ENCODE results near the gene MGST2. TPM values are rescaled to one million over a fixed set of nuclear protein-coding genes. Genes with fewer than 3 reads are reported as not detected.
"Not testable (repeated sequence)": the region's sequence is repeated elsewhere in the genome, so short reads cannot be mapped to it uniquely, and the experiment has no call there.

MGST2 gene
- total RNA-seq, 2 donors from 2014 or later, result 8.2 to 17.6 TPM

DNA sequence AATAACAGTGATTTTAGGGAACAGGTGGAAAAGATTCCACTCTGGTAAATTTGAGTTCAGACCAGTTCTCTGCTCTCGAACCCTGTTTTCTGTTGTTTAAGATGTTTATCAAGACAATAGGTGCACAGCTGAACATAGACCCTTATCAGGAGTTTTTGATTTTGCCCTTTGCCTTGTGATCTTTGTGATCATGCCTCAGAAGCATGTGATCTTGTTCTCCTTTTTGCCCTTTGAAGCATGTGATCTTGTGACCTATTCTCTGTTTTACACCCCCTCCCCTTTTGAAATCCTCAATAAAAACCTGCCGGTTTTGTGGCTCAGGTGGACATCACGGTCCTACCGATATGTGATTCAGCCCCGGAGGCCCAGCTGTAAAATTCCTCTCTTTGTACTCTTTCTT is 32.9 kb upstream of the MGST2 start:
- ATAC-seq (replicated peaks in 1 of 2); H3K27ac Mint-ChIP-seq; H3K4me3 Mint-ChIP-seq; H3K4me1 Mint-ChIP-seq (ENCODE audit: low read depth); DNase-seq; H3K9me3 Mint-ChIP-seq; H3K36me3 Mint-ChIP-seq (ENCODE audit: insufficient read depth in 2 of 2): not testable (repeated sequence)
- H3K27me3 Mint-ChIP-seq (ENCODE audit: low read depth), result peaks cover 41% of the 10 kb centered on the region

DNA sequence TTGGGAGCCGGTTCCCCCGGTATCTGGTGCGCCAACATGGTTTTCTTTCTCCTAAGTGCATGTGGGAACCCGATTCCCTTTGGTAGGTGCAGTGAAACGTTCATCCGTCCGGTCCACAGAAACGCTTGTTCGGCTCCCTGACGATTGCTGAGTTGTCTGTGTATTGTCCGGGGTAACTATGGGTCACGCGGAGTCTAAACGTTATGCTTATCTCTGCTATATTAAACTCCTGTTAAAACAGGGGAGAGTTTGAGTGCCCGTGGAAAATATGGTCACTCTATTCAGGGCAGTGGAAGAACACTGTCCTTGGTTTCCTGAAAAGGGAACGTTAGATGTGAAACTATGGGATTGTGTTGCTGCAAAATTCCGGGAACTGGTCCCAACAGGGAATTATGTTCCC is 32.4 kb upstream of the MGST2 start:
- Mint-ChIP-seq H3K9me3 (peaks cover 2% of the 10 kb centered on the region in 2 donors), H3K27me3 (ENCODE audit: low read depth) (peaks cover 41% of the 10 kb centered on the region), H3K27ac (no peak overlapping the region), H3K4me3 (no peak overlapping the region), H3K4me1 (ENCODE audit: low read depth) (no peaks in the 10 kb centered on the region), H3K36me3 (ENCODE audit: insufficient read depth in 2 of 2) (peaks cover 0 to 2% of the 10 kb centered on the region in 2 donors)
- DNase-seq, result no peak
- ATAC-seq (replicated peaks in 1 of 2), result no peak

DNA sequence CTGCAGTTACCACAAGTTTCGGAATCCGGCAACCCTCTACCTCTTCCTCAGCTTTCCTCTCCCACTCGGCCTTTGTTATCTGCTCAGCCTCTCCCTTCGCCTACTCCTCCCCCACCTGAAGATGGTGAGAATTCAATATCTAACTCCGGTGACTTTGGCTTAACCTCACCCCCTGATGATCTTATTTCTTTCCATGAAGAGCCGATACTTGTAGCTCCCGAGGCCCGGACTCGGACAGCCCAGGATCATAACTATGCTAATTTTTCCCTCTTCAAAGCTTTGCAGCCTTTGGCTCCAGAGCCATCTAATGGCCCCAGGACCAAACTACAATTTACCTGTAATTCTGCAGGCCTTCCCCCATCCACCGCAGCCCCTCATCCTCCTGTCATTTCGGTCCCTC is 32.0 kb upstream of the MGST2 start:
- no peak for DNase-seq
- ATAC-seq (replicated peaks in 1 of 2), result no peak
- Mint-ChIP-seq H3K36me3 (ENCODE audit: insufficient read depth in 2 of 2) (peaks cover 0 to 2% of the 10 kb centered on the region in 2 donors), H3K9me3 (peaks cover 3 to 4% of the 10 kb centered on the region in 2 donors), H3K27ac (no peak overlapping the region), H3K4me1 (ENCODE audit: low read depth) (no peaks in the 10 kb centered on the region), H3K27me3 (ENCODE audit: low read depth) (peaks cover 41% of the 10 kb centered on the region), H3K4me3 (no peak overlapping the region)

DNA sequence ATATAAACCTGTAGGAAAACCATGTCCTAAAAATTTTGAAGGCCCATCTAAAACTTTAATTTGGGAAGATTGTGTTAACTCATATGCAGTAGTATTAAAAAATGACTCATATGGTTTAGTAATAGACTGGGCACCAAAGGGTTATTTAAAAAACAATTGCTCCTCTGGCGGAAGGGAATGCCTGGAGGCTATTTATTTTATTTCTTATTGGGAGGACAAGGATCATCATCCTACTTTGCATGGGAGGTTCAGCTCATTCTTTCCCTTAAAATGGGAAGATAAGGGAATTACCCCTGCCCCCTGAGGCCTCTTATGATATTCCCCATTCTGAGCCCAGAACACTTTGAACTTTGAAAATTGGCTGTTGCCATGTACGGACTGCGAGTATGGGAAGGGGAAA is 29.7 kb upstream of the MGST2 start:
- peaks cover 40% of the 10 kb centered on the region for H3K27me3 Mint-ChIP-seq (ENCODE audit: low read depth)
- peaks cover 5 to 6% of the 10 kb centered on the region in 2 donors for H3K9me3 Mint-ChIP-seq
- DNase-seq (no peak), ATAC-seq (replicated peaks in 1 of 2) (no peak)
- no peaks in the 10 kb centered on the region for H3K4me1 Mint-ChIP-seq (ENCODE audit: low read depth)
- H3K36me3 Mint-ChIP-seq (ENCODE audit: insufficient read depth in 2 of 2), result peaks cover 0 to 2% of the 10 kb centered on the region in 2 donors
- H3K4me3 Mint-ChIP-seq, result no peak overlapping the region
- H3K27ac Mint-ChIP-seq, result no peak overlapping the region

DNA sequence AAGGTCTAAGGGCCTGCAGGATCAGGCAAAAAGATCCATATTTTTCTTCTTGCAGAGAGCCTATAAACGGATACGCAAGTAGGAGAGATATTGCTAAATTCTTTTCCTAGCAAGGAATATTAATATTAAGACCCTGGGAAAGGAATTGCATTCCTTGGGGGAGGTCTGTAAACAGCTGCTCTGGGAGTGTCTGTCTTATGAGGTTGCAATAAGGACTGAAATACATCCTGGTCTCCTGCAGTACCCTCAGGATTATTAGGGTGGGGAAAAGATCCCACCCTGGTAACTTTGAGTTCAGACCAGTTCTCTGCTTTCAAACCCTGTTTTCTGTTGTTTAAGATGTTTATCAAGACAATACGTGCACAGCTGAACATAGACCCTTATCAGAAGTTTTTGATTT is 27.3 kb upstream of the MGST2 start:
- not testable (repeated sequence) for H3K36me3 Mint-ChIP-seq (ENCODE audit: insufficient read depth in 2 of 2); H3K4me1 Mint-ChIP-seq (ENCODE audit: low read depth); DNase-seq; H3K4me3 Mint-ChIP-seq; H3K27ac Mint-ChIP-seq; H3K9me3 Mint-ChIP-seq; ATAC-seq (replicated peaks in 1 of 2)
- peaks cover 20% of the 10 kb centered on the region for H3K27me3 Mint-ChIP-seq (ENCODE audit: low read depth)

DNA sequence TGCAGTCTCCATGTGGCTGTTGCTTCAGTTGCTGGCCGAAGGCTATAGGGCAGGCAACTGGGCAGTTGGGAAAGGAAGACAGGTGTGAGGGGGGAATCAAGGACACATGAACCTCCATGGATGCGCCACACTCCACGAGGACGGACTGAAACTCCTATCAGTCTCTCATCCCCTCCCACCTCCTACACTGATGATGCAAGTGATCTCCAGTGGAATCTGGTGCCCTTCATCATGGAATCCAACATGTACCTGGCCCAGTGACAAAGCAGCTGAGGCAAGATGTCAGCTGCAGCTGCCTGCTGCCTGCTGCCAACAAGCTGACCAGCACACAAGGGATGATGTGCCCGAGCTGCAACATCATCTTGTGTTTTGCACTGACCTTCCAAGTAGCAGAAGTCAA is 26.0 kb upstream of the MGST2 start:
- no peak for ATAC-seq (replicated peaks in 1 of 2)
- Mint-ChIP-seq H3K27ac (no peak overlapping the region), H3K4me3 (no peak overlapping the region), H3K27me3 (ENCODE audit: low read depth) (peaks cover 13% of the 10 kb centered on the region), H3K36me3 (ENCODE audit: insufficient read depth in 2 of 2) (peaks cover 0 to 2% of the 10 kb centered on the region in 2 donors), H3K9me3 (peaks cover 5 to 6% of the 10 kb centered on the region in 2 donors), H3K4me1 (ENCODE audit: low read depth) (no peaks in the 10 kb centered on the region)
- DNase-seq, result no peak

DNA sequence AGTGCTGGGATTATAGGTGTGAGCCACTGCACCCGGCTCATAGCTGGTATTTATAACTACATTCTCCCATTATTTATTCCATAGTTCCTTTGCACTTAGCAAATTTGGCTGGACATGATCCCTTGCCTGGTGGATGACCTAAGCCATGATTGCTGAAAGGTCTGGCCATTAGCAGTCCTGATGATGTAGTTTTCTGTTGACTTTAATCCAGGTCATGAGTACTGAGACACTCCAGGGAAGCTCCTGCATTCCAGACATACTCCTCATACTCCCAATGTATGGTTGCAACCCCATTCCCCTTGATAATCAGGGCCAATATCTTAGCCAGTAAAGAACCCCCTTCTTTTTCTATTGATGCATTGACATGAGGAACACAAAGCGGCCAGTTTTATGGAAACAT is 24.4 kb upstream of the MGST2 start:
- ATAC-seq (replicated peaks in 1 of 2) (no peak), DNase-seq (no peak)
- Mint-ChIP-seq H3K27ac (no peak overlapping the region), H3K9me3 (peaks cover 5 to 6% of the 10 kb centered on the region in 2 donors), H3K36me3 (ENCODE audit: insufficient read depth in 2 of 2) (peaks cover 0 to 2% of the 10 kb centered on the region in 2 donors), H3K4me1 (ENCODE audit: low read depth) (no peaks in the 10 kb centered on the region), H3K4me3 (no peak overlapping the region), H3K27me3 (ENCODE audit: low read depth) (peaks cover 6% of the 10 kb centered on the region)

DNA sequence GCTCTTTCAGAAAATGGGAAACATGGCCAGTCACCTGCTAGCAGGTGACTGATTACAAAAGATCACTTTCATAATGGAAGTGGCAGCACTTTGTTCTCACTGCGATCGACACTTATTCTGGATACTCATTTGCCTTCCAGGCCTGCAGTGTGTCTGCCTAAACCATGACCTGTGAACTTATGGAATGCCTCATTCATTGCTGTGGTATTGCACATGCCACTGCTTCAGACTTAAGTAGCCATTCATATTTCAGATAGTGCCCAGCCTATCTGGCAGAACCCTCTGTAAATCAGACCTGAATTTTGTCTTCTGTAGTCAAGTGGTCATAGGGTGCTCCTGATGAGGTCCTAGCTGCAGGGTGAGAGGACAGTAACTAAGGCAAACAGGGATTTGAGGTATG is 23.3 kb upstream of the MGST2 start:
- H3K4me1 Mint-ChIP-seq (ENCODE audit: low read depth), result no peaks in the 10 kb centered on the region
- peaks cover 5 to 6% of the 10 kb centered on the region in 2 donors for H3K9me3 Mint-ChIP-seq
- peaks cover 0 to 2% of the 10 kb centered on the region in 2 donors for H3K36me3 Mint-ChIP-seq (ENCODE audit: insufficient read depth in 2 of 2)
- H3K4me3 Mint-ChIP-seq, result no peak overlapping the region
- DNase-seq (no peak), ATAC-seq (replicated peaks in 1 of 2) (no peak)
- peaks cover 6% of the 10 kb centered on the region for H3K27me3 Mint-ChIP-seq (ENCODE audit: low read depth)
- H3K27ac Mint-ChIP-seq, result no peak overlapping the region

DNA sequence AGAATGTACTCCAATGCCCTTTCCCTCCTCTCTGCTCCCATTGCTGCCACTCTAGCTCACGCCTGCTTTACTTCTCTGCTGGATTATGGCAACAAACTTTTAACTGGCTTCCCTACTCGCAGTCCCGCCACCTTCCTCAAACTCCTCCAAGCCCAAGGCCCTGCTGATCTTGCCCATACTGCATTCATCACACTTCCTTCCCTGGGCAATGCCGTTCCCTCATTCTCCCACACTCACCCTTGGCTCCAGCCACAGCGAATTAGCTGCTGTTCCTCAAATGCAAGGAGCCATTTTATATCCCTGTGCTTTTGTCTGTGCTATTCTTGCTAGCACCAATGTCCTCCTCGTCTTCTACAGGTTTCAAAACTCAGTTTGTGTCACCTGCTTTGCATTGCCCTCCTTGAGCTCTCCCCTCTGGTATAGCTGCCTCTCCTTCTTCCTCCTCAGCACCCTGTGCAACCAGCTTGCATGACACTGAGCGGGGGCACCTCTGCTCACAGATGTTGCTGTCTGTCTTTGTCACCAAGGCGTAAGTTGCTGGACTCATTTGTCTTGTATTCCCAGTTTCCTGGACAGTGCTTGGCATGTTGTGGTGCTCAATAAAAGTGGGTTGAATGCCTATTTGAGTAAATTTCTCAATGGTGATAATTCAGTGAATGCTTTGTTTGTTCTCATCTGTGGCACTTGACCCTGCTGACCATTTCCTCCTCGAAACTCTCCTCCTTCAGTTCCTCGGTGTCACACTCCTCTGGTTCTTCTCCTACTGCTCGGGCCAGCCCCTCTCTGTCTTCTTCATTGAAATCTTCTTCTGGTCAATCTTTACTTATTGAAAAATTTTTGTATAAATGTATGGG is 22.4 kb upstream of the MGST2 start:
- DNase-seq (no peak), ATAC-seq (replicated peaks in 1 of 2) (no peak)
- Mint-ChIP-seq H3K27me3 (ENCODE audit: low read depth) (peaks cover 6% of the 10 kb centered on the region), H3K36me3 (ENCODE audit: insufficient read depth in 2 of 2) (no peaks in the 10 kb centered on the region), H3K27ac (no peak overlapping the region), H3K4me1 (ENCODE audit: low read depth) (no peaks in the 10 kb centered on the region), H3K9me3 (peaks cover 3 to 4% of the 10 kb centered on the region in 2 donors), H3K4me3 (no peak overlapping the region)

DNA sequence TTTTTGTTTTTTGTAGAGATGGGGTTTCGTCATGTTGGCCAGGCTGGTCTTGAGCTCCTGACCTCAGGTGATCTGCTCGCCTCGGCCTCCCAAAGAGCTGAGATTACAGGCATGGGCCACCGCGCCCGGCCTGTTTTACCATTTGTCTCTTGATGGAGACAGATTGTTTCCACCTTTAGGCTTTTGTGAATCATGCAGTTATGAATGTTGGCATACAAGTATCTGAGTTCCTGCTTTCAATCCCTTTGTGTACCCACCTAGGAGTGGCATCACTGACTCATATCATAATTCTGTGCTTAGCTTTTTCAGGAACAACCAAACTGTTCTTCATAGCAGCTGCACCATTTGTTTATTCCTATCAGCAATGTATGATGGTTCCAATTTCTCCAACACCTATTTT is 20.2 kb upstream of the MGST2 start:
- no peaks in the 10 kb centered on the region for H3K27me3 Mint-ChIP-seq (ENCODE audit: low read depth)
- H3K27ac Mint-ChIP-seq, result no peak overlapping the region
- ATAC-seq (replicated peaks in 1 of 2) (no peak), DNase-seq (no peak)
- H3K4me3 Mint-ChIP-seq, result no peak overlapping the region
- H3K36me3 Mint-ChIP-seq (ENCODE audit: insufficient read depth in 2 of 2), result no peaks in the 10 kb centered on the region
- H3K9me3 Mint-ChIP-seq, result no peaks in the 10 kb centered on the region
- no peaks in the 10 kb centered on the region for H3K4me1 Mint-ChIP-seq (ENCODE audit: low read depth)

DNA sequence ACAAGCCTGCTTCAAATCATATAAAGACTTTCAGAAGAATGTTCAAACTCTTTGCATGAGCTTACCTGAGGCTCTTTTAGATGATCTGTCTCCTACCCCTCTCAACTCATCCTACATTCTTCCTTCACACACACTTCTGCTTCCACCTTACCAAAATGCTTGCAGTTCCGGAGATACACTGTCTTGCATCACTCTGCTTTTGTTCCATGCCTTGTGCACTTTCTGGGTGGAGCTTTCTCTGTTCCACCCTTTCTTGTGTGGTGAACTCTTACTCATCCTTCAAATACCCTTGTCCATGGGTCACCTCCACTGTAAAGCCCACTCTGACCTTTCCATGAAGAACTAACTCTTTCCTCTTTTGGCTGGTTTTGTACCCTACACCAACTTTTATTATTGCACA is 18.4 kb upstream of the MGST2 start:
- no peak overlapping the region for H3K4me3 Mint-ChIP-seq
- no peak for DNase-seq

DNA sequence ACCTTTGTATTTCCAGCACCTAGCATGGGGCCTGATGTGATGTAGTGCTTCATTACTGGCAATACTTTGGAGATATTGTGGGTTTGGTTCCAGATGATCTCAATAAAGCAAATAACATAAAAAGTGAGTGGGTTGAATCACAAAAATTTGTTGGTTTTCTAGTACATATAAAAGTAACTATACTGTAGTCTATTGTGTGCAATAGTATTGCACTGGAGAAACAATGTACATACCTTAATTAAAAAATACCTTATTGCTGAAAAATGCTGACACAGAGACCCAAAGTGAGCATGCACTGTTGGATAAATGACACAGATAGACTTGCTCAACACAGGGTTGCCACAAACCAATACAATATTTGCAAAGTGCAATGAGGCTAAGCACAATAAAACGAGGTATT is 17.7 kb upstream of the MGST2 start:
- Mint-ChIP-seq H3K9me3 (no peaks in the 10 kb centered on the region), H3K4me3 (no peak overlapping the region), H3K27me3 (ENCODE audit: low read depth) (no peaks in the 10 kb centered on the region), H3K36me3 (ENCODE audit: insufficient read depth in 2 of 2) (no peaks in the 10 kb centered on the region), H3K4me1 (ENCODE audit: low read depth) (peaks cover 11% of the 10 kb centered on the region), H3K27ac (no peak overlapping the region)
- DNase-seq (no peak), ATAC-seq (replicated peaks in 1 of 2) (no peak)

More for the DNA sequence above, 18.4 kb upstream of the MGST2 start:
- H3K27me3 Mint-ChIP-seq (ENCODE audit: low read depth), result no peaks in the 10 kb centered on the region
- no peak overlapping the region for H3K27ac Mint-ChIP-seq
- H3K36me3 Mint-ChIP-seq (ENCODE audit: insufficient read depth in 2 of 2), result no peaks in the 10 kb centered on the region
- H3K9me3 Mint-ChIP-seq, result no peaks in the 10 kb centered on the region
- no peak for ATAC-seq (replicated peaks in 1 of 2)
- H3K4me1 Mint-ChIP-seq (ENCODE audit: low read depth), result peaks cover 11% of the 10 kb centered on the region

DNA sequence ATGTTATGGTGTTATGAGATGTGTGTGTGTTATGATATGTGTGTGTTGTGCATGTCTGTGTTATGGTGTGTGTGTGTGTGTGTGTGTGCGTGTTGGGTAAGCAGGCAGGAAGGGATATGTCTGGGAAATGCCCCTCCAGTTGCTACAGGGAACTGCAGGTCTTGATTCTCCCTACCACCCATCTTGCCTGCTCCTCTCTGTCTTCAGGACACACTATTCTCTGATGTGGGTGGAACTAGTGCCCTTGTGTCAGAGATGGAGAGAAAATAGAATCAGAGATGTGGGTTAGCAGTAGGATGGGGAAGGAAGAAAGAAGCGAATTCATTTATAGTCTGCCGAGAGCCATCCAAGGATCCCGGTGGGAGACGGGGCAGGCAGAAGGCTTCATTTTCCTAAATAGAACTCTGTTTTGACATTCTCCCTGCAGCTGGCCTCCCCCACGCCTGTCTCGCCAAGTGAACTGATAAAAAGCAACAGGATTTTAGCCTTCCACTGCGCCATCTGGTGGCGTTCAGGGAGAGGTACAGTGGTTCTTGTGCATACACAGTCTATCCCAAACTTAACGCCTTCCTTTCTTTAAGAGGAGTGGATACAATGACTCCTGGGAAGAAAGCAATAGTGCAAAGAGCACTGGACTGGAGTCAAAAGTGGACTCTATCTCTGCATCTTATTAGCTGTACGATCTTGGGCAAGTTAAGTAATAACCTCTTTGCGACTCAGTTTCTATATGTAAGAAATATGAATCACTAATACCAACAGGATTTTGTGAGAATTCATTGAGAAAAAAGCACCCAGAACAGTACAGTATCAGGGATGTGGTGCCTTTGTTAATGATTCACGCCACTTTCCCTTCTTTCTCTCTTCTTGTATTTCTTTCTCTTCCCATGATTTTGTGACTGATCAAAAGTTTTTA is 14.1 kb upstream of the MGST2 start:
- Mint-ChIP-seq H3K4me1 (ENCODE audit: low read depth) (peaks cover 16% of the 10 kb centered on the region), H3K36me3 (ENCODE audit: insufficient read depth in 2 of 2) (no peaks in the 10 kb centered on the region), H3K9me3 (no peaks in the 10 kb centered on the region), H3K4me3 (no peak overlapping the region), H3K27me3 (ENCODE audit: low read depth) (no peaks in the 10 kb centered on the region), H3K27ac (no peak overlapping the region)
- ATAC-seq (replicated peaks in 1 of 2), result peak; percentile 77 to 80
- peak; percentile 66 for DNase-seq
